Lower lobe of right lung (tissue), 2 donors: ENCODE measurements around the gene SEMA5A. TPM values are rescaled to one million over a fixed set of nuclear protein-coding genes. Genes with fewer than 3 reads are reported as not detected.
A peak's percentile ranks its signal among the peaks of the same experiment; 100 is the strongest.

ENCODE experiments used
- ATAC-seq, 2 donors: fragments of 200-7000 bp; cut with Tn5 transposase; one replicate each; pipeline ENCODE4 v1.9.1; 2020 to 2022; ENCODE audit warnings: mild to moderate bottlenecking in 2 of 2, moderate library complexity in 2 of 2
- DNase-seq: peaks from one replicate; pipeline ENCODE4 v3.0.0-alpha.2; 2020
- H3K27ac ChIP-seq: fragments of 200-600 bp; one replicate; pipeline ENCODE4 v1.8.0; 2022
- H3K27me3 ChIP-seq: fragments of 200-600 bp; one replicate; pipeline ENCODE4 v1.8.0; 2022; ENCODE audit warnings: low read depth
- H3K36me3 ChIP-seq: fragments of 200-600 bp; one replicate; pipeline ENCODE4 v1.8.0; 2022; ENCODE audit warnings: mild to moderate bottlenecking
- H3K4me1 ChIP-seq: fragments of 200-600 bp; one replicate; pipeline ENCODE4 v1.8.0; 2022
- H3K4me3 ChIP-seq: fragments of 200-600 bp; one replicate; pipeline ENCODE4 v1.8.0; 2022; ENCODE audit warnings: mild to moderate bottlenecking
- H3K9me3 ChIP-seq: fragments of 200-600 bp; one replicate; pipeline ENCODE4 v1.8.0; 2022
- intact Hi-C: fragments of 100-400 bp; cut with DNase I; formaldehyde crosslinking; loops from one replicate; pipeline ENCODE4 v1.11.0; 2022
- total RNA-seq: library from RNA; stranded (reverse); fragmentation: NEBNext Ultra II Directional; extraction: Animal tissue kit (Norgen Biotek cat#: 25700); gene quantifications from one replicate; pipeline ENCODE4 v1.2.1, GENCODE V29; 2021
- TF ChIP-seq, protein P1 (sequence below): fragments of 200-600 bp; IDR thresholded peaks from one replicate; pipeline ENCODE4 v1.8.0; 2022; ENCODE audit warnings: antibody characterized with exemption, mild to moderate bottlenecking
- donor health status: DM: no; HTN: yes; CAD: no; lungs with severe emphysema.

SEMA5A gene
- total RNA-seq, 1 donor from 2014 or later = 29.3 TPM

DNA sequence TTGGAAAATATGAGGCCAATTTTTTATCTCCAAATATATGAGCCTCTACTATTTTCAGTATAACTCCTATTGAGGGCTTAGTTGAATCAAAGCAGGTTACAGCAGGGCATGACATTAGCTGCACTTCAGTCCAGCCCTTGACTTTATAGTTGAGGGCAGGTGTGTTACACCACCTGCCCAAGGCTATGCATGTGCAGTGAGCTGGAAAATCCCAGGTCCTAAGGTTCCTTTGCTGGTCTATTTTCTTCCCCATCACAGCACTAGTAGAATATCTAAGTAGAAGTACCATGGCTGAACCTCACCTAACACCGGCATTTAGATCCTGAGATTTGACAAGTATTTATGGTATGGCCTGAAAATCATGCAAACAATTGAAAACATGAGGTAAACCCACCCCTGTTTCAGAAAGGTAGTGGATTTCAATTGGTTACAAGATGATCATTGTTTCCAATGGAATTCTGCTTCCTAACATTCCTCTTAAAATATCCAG, 201.1 kb downstream of the SEMA5A start:
- TF ChIP-seq, protein P1, sequence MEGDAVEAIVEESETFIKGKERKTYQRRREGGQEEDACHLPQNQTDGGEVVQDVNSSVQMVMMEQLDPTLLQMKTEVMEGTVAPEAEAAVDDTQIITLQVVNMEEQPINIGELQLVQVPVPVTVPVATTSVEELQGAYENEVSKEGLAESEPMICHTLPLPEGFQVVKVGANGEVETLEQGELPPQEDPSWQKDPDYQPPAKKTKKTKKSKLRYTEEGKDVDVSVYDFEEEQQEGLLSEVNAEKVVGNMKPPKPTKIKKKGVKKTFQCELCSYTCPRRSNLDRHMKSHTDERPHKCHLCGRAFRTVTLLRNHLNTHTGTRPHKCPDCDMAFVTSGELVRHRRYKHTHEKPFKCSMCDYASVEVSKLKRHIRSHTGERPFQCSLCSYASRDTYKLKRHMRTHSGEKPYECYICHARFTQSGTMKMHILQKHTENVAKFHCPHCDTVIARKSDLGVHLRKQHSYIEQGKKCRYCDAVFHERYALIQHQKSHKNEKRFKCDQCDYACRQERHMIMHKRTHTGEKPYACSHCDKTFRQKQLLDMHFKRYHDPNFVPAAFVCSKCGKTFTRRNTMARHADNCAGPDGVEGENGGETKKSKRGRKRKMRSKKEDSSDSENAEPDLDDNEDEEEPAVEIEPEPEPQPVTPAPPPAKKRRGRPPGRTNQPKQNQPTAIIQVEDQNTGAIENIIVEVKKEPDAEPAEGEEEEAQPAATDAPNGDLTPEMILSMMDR = no peak
- H3K9me3 ChIP-seq = no peaks in the 10 kb centered on the region
- no peak for DNase-seq
- no peak for ATAC-seq
- no peaks in the 10 kb centered on the region for H3K36me3 ChIP-seq
- no peak overlapping the region for H3K27ac ChIP-seq
- no peaks in the 10 kb centered on the region for H3K4me1 ChIP-seq
- no peak overlapping the region for H3K4me3 ChIP-seq
- intact Hi-C loops = no loop called here
- H3K27me3 ChIP-seq = no peaks in the 10 kb centered on the region

DNA sequence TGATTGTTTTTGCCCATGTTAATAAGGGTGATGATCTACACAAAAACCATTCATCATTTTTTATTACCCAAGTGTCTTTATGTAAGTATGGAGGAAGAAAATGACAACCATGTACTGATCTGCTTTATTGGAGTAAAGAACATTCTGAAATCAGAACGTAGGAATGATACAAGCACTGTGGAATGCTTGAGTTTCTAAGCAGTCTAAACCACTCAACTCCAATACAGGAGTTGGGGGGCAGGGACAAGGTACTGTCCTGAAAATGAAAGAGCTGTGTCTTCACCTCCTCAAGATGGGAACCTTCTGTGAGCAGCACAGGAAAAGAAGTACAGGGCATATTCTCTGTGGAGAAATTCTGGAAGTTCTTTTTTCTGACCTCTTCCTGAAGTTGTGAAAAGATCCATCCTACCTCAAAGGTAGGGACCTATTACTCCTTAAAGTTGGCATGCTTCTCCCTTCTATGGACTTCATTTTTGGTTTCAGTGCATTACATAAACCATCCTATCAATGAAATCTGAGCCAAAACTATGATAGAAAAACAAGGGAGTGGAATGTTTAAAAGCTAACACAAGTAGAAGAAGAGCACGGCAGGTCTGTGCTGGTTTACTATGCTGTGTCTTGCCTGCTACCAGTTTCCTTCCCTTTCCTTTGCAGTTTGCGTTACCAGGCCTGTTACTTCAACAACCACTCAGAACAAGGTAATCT, 202.6 kb downstream of the SEMA5A start:
- no peaks in the 10 kb centered on the region for H3K4me1 ChIP-seq
- peak overlapping the region; percentile 22 for H3K27ac ChIP-seq
- ATAC-seq (peak; percentile 67 to 76), DNase-seq (no peak)
- no peaks in the 10 kb centered on the region for H3K36me3 ChIP-seq
- H3K9me3 ChIP-seq = no peaks in the 10 kb centered on the region
- no peaks in the 10 kb centered on the region for H3K27me3 ChIP-seq
- H3K4me3 ChIP-seq = no peak overlapping the region
- intact Hi-C loops = no loop called here
- TF ChIP-seq, protein P1 = no peak

DNA sequence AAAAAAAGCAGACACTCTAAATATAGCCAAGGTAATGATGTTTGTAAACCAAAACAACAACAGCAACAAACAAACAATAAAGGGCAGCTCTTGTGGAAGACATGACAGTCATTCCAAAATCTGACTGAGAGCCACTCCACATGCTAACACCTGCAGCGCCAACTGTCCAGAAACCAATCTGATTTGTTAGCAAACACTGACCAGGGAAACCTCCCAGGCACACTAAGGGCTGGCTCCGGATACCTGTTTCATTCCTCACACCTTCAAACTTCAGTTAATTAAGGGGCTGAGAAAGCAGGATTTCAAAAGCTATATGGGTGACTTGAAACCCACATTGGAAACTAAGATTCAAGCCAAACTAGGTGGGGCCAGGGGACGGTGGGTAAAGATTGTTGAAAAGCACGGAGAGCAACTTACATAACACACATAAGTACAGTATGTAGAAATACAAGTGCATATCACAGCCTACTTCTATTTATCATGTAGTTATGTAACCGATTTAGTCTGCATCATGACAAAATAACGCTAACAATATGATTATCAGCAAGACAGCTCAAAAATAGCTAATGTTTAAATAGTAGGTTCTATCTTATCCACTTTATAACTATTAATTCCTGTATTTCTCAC, 203.6 kb downstream of the SEMA5A start:
- TF ChIP-seq, protein P1 = no peak
- peak; percentile 43 to 68 for ATAC-seq
- Histone ChIP-seq H3K27me3 (no peaks in the 10 kb centered on the region), H3K27ac (no peak overlapping the region), H3K4me1 (no peaks in the 10 kb centered on the region), H3K9me3 (no peaks in the 10 kb centered on the region), H3K4me3 (no peak overlapping the region), H3K36me3 (no peaks in the 10 kb centered on the region)
- intact Hi-C loops = no loop called here
- DNase-seq = no peak

DNA sequence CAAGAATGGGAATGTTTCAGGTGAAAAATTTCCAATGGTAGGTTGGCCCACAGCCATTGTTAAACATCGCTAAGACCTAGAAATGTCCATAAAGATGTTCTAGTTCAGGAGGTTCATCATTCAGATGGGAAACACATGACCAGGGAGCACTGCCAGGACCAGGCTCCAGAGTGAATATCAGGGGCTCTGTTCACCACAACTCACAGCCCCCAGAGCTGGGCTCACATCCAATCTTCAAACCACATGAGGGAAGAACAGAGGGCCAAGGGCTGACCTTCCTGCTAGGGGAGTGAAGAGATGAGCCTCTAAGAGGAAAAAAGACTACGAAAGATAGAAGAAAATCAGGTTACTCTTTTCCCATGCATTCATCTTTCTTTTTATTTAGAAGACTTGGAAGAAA, 205.8 kb downstream of the SEMA5A start:
- no peaks in the 10 kb centered on the region for H3K27me3 ChIP-seq
- H3K4me1 ChIP-seq = no peaks in the 10 kb centered on the region
- H3K27ac ChIP-seq = no peak overlapping the region
- intact Hi-C loops = no loop called here
- H3K9me3 ChIP-seq = no peaks in the 10 kb centered on the region
- ATAC-seq (no peak), DNase-seq (no peak)
- no peaks in the 10 kb centered on the region for H3K36me3 ChIP-seq
- TF ChIP-seq, protein P1 = no peak
- H3K4me3 ChIP-seq = no peak overlapping the region

DNA sequence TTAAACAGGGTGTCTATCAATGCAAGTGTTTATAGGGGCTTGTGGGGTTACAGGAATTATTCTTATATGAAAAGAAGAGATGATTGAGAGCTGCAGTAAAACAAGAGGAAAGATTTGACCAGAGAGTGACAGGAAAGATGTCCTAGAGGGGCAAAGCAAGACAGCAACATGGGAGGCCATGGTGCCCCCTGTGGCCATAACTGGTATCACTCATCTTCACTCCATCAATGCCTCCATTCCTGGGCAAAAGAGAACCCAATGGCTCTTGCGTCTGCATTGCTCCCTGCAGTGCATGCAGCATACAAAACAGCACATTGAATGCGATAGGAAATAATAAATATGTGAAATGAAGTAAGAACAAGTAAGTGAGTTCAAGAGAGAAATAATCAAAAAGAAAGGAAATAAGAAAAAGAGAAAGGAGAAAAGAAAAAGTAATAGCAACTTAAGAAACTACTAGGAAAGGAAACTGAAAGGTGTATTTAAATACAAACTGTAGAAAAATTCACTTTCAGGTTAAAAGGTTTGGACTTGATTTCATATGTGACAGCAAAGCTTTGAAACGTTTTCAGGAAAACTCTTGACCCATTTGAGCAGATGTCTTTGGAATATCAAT, 206.6 kb downstream of the SEMA5A start:
- Histone ChIP-seq H3K27me3 (no peaks in the 10 kb centered on the region), H3K9me3 (no peaks in the 10 kb centered on the region), H3K27ac (no peak overlapping the region), H3K4me3 (no peak overlapping the region), H3K4me1 (no peaks in the 10 kb centered on the region), H3K36me3 (no peaks in the 10 kb centered on the region)
- intact Hi-C loops = no loop called here
- TF ChIP-seq, protein P1 = no peak
- DNase-seq (no peak), ATAC-seq (no peak)
